ENCODE data around the gene RAB30.

RAB30 gene, protein sequence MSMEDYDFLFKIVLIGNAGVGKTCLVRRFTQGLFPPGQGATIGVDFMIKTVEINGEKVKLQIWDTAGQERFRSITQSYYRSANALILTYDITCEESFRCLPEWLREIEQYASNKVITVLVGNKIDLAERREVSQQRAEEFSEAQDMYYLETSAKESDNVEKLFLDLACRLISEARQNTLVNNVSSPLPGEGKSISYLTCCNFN

DNA sequence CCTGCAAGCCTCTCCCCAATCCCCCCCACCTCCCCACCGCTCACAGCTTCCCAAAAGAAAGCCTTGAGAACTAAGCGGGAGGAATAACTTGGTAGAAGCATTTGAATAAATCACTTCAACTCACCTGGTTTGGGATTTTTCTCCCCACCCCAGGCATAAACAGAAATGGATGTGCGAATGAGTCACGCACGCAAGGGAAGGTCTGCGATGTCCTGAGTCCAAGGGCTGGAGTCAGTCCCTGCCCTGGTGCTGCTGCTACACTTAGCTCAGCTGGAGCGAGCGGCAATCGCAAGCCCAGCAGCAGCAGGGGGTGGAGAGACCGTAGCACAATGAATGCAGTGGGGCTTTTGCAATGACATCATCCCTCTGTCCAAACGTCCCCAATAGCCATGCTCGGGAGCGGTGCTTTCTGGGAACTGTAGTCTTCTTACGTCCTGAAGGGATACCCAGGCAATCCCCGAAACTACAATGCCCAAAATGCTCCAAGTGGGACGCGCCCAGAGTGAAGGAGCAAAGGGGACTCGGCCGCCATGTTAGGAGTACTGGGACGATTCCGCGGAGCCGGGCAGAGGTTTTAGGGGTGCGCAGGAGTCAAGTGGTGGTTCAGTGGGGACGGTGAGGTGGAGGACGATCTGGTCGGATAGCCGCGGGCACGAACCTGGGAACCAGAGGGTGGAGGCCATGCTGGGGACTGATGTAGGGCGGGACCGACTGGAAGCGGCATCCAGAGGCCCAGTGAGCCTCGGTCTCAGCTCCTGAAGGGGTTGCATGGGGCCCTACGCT is at the start of gene RAB30:
TSS of gene RAB30 (minus strand) at position 331 of the 783 bp plus-strand sequence. CDS start 74,581 bp downstream, outside the sequence.
- peak; percentile 100 for DNase-seq (ENCODE audit: low spot score)

DNA sequence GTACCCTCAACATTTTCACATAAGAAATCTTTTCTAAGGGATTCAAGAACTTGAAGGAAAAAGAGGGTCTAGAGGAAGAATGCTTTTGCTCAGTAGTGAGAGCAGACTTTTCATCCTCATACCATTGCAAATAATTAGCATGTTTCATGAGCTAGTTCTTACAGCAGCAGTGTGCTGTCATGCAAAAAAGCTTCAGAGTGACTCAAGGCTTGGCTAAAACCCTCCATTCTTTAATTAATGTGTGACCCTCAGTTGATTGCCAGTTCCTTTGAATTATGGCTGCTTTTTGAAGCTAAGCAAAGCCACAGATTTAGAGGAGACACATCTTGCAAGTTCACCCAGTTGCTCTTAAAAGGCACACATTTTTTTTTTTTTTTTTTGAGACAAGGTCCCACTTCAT is 48.6 kb upstream of the RAB30 start:
- peak; percentile 62 for DNase-seq (ENCODE audit: low spot score)

DNA sequence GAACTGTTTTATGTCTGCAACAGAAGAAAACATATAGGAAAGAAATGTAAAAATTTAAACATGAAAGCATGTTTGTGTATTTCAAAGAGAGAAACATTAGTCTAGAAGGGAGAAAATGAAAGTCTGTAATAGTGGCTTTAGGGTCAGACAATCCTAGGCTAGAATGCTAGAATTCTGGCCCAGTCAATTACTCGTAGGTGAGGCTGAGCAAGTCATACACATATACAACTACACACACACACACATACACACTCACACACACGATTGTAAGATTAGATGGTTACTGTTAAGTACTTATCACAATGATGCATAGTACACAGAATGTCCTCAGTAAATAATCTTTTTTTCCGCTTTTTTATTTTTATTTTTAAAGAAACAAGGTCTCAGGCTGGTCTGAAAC is 47.5 kb upstream of the RAB30 start:
- DNase-seq (ENCODE audit: low spot score), result no peak

DNA sequence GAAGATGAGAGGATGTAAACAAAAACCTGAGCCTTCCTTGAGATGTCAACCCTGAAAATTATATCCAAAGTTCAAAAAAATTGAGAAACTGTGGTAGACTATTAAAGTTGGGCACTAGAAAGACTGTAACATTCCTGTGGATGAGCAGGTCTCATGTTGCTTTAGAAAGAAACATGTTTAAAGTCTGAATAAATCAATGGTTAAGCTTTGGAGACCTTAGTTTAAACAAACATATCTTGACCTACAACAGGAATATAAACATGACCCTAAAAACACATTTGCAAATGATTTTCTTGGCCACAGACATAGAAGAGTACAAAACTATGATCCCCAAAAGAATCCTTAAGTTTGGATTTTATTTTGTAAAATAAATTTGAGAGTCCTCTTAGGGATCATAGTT is 47.1 kb upstream of the RAB30 start:
- DNase-seq (ENCODE audit: low spot score), result no peak

DNA sequence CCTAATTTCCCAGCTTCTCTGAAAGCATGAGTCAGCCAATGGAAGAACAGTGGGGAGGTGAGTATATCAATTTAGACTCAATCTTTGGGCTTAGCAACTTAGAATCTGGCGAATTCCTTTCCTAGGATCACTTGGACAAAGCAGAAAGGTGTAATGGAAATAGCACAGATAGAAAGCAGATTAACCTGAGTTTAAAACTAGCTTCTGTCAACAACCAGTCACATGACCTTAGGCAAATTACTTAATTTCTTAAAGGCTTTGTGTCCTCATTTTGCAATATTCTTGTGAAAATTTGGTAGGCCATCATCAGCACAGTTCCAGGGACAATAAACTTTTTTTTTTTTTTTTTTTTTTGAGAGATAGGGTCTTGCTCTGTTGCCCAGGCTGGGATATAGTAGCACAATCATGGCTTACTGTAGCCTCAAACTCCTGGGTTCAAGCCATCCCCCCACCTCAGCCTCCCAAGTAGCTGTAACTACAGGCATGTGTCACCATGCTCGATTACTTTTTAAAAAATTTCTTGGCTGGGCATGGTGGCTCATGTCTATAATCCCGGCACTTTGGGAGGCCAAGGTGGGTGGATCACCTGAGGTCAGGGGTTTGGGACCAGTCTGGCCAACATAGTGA is 44.4 kb upstream of the RAB30 start:
- no peak for DNase-seq (ENCODE audit: low spot score)

DNA sequence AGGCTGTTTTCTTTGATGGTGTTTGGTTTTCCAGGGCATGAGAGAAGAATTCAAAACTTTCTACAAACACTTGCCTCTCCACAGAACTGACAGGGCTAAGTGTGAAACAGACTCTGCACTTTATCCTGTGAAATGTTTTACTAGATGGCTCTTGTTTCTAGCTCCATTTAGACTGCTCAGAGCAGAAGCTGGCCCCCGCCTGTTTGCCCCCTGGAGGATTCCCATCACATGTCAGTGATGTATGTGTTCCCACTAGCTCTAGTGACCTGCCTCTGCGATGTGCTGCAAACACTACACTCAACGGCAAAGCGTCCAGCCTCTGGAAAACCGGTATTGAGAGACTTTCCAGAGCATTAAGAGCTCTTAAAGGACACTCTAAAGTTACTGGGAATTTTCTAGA is 43.9 kb upstream of the RAB30 start:
- no peak for DNase-seq (ENCODE audit: low spot score)

DNA sequence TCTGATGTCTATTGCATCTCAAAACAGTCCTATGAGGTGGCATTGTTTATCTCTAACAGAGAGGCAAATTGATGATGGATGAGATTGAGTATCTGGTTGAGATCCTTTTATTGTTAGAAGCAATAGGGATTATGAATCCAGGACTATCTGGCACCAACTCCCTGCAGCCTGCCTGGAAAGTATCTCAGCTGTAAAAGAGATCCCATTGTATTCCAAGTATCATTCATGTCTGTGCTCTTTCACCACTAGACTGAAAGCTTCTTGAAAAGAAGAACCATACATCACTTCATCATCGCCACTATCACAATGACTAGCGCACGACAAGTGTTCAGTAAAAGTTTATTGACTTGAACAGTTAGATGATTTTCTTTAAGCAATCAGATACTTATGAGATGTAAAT is 43.3 kb upstream of the RAB30 start:
- no peak for DNase-seq (ENCODE audit: low spot score)

DNA sequence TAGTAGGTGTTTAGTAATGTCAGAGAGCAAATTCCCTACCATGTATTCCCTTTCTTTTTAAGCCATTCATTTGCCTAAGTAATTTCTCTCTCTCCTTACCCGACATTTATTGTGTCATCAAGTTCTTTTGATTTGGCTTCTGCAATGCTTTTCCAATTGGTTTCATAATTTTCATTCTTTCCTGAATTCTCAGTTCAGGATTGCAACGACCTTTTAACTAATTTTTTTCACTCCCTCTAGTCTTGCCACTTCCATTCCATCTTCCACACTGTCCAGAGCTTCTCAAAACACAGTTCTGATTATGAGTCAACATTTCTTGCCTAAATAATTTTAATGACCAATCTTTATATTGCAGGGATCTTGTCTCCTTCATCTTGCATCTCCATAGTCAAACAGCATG is 41.2 kb upstream of the RAB30 start:
- no peak for DNase-seq (ENCODE audit: low spot score)

DNA sequence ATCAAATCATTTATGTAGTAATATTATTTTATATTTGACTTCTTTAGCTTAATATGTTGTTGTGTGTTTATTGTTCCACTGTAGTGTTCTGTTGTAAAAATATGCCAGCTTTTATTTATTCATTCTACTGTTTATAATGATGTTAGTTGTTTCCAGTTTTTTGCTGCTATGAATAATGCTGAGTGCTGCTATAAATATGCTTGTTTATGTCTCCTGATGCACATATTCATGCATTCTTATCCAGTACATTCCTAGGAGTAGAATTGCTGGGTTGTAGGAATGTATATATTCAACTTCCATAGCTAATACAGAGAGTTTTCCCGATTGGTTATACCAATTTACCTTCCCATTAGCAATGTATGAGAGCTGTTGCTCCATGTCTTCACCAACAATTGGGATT is 33.5 kb upstream of the RAB30 start:
- DNase-seq (ENCODE audit: low spot score), result no peak

DNA sequence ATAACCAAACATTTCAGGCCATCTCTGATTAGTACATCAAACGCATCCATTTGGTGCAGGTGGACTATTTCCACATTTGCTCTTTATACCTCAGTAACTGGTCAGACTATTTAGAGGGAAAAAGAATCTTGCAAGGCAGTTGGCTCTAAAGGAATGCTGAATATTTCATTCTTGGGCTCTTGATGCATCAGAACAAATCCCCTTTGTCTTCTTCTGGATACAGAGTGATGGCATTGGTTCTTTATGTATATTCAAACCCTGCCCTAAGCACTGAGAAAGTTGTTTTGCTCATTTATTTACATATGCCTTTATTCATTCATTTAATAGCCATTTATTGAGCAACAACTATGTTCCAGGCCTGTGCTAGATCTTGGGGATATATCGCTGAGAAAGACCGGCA is 31.1 kb upstream of the RAB30 start:
- no peak for DNase-seq (ENCODE audit: low spot score)

DNA sequence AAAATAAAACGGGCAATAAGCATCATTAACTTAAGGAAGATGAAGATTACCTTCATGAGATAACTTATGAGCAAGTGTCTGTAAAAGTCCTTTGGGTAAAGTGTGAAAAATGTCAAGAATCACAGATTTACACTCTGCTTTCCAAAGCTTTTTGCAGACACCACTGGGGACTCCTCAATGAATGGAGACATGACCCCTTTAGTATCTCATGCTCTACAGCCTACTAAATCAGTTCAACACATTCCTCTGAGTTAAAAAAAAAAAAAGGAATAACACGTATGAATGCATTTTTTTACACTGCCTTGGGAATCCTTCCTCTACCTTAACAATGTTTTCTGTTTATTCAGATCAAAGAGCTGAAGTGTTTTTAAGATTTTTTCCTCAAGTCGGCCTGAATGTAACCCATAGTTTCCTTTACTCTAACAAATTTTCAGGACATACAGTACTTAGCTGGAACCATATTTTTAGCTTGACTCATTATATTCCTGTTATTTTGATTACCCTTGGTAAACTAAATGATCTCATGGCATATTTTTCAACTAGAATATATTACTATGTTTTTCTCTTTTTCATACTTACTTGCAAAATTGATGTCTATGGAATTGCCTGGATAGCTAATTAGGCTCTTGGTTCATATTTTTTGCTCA is 25.9 kb upstream of the RAB30 start:
- DNase-seq (ENCODE audit: low spot score), result no peak

DNA sequence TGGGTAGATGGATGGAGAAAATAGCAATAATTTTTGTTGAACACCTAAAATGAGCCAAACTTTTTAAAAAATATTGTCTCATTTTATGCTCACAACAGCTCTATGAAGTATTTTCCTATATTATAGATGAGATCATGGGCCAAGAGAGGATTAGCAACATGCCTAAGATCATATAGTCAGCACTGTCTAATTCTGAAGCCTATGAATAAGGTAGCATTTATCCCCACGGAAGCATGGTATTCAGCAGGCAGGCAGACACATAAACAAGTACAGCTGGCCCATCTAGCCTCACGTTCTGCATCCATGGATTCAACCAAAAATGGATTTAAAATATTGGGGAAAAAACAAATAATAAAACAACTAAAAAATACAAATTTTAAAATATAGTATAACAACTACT is 21.9 kb upstream of the RAB30 start:
- no peak for DNase-seq (ENCODE audit: low spot score)

DNA sequence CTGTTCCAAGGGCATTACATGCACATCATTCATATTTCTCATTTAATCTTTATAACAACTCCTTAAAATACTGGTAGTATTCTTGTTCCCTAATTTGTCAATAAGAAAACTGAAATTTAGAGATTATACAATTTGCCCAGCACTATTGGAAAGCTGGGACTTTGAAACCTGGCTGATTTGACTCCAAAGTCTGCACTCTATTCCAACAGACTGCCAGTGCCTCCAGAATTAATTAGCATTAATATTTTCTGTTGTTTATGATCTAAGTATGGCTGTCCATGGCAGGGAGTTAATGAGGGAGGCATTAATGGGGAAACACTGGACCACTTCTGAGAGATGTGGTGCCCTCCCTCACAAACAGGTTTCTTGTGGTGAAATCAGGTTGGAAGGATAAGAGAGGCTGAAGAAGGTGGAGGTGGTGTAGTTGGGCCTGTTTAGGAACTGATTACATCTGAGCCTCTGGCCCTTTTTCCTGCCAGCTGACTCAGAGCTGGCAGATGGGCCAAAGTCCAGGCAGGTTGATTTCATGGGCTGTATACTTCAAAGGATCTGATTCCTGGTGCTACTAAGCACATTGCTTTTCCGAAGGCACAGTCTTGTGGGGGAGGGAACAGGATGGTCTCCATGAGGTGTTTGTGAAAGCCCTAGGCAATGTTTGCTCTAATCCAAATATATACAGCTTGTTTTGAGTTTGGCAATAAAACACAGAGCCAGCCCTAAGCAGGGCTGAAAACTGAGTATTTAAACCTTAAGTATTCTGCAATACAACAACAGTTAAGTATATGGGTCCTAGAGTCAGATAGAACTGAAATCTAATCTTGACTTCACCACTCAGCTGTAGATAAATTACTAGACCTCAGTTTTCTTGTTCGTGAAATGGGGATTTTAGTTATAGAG is 21.0 kb upstream of the RAB30 start:
- DNase-seq (ENCODE audit: low spot score), result peak; percentile 74

DNA sequence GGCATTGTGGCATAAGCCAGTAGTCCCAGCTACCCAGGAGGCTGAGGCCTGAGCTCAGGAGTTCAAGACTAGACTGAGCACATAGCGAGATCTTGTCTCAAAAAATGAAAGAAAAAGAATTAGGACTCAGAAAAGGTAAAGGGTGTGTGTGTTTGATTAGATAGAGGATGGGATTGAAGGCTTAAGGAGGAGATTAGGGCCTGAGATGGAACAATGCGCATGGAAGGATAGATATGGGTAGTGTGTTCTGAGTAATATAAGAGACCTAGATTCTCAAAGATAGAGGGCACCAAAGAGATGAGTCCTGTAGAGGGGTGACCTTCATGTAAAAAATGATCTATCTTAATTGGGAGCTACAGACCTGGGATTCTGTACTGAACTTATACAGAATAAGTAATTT is 17.3 kb upstream of the RAB30 start:
- no peak for DNase-seq (ENCODE audit: low spot score)

DNA sequence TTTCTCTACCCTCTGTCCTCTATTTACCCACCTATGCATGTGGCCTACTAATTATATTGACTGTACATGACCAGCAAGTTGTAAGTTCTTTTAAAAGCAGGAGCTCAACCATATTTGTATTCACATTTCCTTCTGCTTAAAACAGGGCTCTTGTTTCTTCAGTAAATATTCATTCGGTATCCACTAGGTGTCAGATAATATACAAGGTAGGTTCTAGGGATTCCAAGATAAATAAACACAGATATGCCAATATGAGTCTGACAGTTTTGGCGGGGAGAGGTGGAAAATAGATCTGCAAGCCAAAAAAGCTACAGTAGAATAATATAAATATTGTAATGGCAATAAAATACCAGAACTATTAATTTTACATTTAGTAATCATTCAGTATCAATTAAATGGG is 15.3 kb upstream of the RAB30 start:
- DNase-seq (ENCODE audit: low spot score), result peak; percentile 33

DNA sequence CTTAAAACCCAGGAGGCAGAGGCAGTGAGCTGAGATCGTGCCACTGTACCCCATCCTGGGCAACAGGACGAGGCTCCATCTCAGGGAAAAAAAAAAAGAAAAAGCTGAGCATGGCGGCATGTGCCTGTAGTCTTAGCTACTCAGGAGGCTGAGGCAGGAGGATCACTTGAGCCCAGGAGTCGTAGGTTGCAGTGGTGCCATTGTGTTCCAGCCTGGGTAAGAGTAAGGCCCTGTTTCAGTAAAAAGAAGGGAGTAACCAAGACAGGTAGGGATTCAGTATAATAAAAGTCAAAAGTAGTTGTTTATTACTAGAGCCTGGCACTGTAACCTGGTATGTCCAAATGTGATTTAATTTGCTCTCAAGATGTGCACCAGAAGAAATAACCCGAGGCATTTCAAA is 8.1 kb upstream of the RAB30 start:
- DNase-seq (ENCODE audit: low spot score), result no peak

DNA sequence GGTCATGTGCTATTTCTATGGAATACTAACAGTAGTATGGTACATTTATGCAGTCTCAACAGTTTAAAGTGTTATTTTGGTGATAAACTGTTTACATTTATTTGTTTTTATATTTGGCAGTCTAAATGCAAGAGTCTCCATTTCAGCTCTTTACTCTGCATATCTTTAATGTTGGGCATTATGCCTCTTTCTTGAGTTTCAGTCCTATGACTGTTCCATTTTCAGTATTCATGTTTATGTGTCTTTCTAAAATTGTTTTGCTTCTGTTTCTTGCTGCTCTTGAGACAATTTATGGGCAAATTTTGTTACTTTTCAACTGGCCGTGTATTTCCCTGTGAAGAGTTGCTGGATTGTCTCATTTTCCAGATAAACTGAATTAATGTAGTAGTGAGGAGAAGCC is 6.6 kb upstream of the RAB30 start:
- DNase-seq (ENCODE audit: low spot score), result no peak

DNA sequence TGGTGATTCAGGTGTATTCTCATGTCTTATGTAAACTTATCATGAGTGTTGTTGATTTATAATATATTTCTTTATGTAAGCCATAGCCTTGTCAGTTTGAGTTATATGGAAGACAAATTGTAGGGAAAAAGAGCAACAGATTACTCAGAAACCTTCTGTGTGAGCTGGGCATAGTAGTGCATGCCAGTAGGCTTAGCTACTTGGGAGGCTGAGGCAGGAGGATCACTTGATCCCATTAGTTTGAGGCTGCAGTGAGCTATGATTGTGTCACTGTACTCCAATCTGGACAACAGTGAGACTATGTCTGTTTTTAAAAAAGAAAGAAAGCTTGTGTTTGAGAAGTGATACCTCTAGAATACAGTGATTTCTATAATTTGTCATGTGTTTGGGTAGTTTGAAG is 2.2 kb upstream of the RAB30 start:
- no peak for DNase-seq (ENCODE audit: low spot score)

DNA sequence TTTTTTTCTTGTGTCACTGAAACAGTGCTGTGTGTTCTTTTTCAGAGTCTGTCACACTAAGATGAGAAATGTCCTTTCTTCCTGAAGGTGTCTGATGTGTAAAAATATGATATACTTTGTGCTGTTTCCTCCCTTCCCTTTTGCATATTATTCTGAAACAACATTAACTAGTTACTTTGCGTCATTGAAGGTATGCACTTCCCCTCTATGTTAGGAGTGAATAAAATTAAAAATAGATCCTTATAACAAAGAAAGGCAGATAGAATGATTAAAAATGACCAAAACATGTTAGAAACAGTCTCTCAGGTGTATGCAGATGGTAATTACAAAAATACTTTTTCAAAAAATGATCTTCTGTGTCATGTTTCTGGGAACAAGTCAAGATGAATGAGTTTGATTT is 1.6 kb upstream of the RAB30 start:
- DNase-seq (ENCODE audit: low spot score), result no peak

DNA sequence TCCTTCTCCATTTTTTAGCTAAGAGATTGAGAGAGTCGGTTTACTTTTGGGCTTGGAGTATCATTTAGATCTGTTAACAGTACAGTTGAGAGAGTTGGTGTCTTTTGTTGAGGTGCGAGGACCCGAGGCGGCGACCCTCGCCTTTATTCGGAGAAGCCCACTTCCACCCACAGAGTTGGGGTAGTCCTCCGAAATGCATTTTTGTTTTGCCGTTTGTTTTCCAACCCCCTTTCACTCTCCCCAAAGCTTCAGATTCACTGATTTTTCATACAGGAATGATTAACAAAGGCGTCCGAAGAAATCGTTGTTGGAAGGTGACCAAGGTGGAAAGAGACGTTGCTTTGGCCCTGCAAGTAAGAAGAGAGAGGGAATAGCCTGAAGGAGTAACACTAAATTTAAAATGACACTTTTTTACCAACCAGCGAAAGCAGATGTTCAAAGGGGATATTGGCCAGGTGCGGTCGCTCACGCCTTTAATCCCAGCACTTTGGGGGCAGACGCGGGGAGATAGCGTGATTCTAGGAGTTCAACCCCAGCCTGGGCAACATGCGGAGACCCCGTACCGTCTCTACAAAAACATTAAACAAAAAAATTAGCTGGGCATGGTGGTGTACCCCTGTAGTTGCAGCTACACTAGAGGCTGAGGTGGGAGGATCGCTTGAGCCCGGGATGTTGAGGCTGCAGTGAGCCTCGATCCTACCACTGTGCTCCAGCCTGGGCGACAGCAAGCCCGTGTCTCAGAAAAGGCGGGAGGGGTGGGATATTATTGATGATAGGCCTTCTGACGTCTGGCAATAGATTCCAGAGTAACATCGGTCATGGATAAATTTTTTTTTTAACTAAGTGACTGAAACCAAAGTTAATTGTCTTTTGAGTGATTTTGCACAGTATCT is 899 bp upstream of the RAB30 start:
- peak; percentile 12 for DNase-seq (ENCODE audit: low spot score)
